DOHH2 (cell line): ENCODE data around the gene EPB41.
A peak's percentile ranks its signal among the peaks of the same experiment; 100 is the strongest.

ENCODE experiments used
- H3F3A ChIP-seq: fragments of 200-600 bp; sonication (generic), shearing (Covaris generic); 2 replicates; pipeline ENCODE4 v1.6.0; 2016; ENCODE audit warnings: antibody characterized with exemption, mild to moderate bottlenecking; ENCODE audit not compliant: control insufficient read depth, insufficient read depth
- H3K27ac ChIP-seq: fragments of 200-600 bp; sonication (generic); 2 replicates; pipeline ENCODE4 v1.5.1; 2014; ENCODE audit warnings: low read depth, mild to moderate bottlenecking, low read length, moderate library complexity
- H3K27me3 ChIP-seq: fragments of 200-600 bp; sonication (generic); 2 replicates; pipeline ENCODE4 v1.6.1; 2014; ENCODE audit warnings: mild to moderate bottlenecking, low read length, mixed read lengths; ENCODE audit not compliant: control insufficient read depth
- H3K36me3 ChIP-seq: fragments of 200-600 bp; sonication (generic); 2 replicates; pipeline ENCODE4 v1.6.1; 2014; ENCODE audit warnings: mild to moderate bottlenecking, low read length, moderate library complexity, mixed read lengths; ENCODE audit not compliant: control insufficient read depth
- H3K4me1 ChIP-seq: fragments of 200-600 bp; sonication (generic); 2 replicates; pipeline ENCODE4 v1.6.1; 2014; ENCODE audit warnings: mild to moderate bottlenecking, low read length, mixed read lengths; ENCODE audit not compliant: control insufficient read depth
- H3K4me2 ChIP-seq: fragments of 200-600 bp; sonication (generic); 2 replicates; pipeline ENCODE4 v1.6.0; 2014; ENCODE audit warnings: mild to moderate bottlenecking, low read length, moderate library complexity
- H3K4me3 ChIP-seq: fragments of 200-600 bp; sonication (generic); 2 replicates; pipeline ENCODE4 v1.5.1; 2014; ENCODE audit warnings: mild to moderate bottlenecking, low read length, mixed read lengths
- H3K79me2 ChIP-seq: fragments of 200-600 bp; sonication (generic); 2 replicates; pipeline ENCODE4 v1.6.1; 2014; ENCODE audit warnings: mild to moderate bottlenecking, low read length, mixed read lengths; ENCODE audit not compliant: control insufficient read depth
- H3K9me2 ChIP-seq: fragments of 200-600 bp; sonication (generic); replicated peaks from 2 replicates; pipeline ENCODE4 v1.6.1; 2014; ENCODE audit warnings: mild to moderate bottlenecking, low read length, mixed read lengths; ENCODE audit not compliant: control insufficient read depth
- H3K9me3 ChIP-seq: fragments of 200-600 bp; sonication (generic); 2 replicates; pipeline ENCODE4 v1.6.1; 2014; ENCODE audit warnings: antibody characterized with exemption, low read length, mixed read lengths; ENCODE audit not compliant: control insufficient read depth, insufficient read depth
- H4K20me1 ChIP-seq: fragments of 200-600 bp; sonication (generic); 2 replicates; pipeline ENCODE4 v1.6.0; 2014; ENCODE audit warnings: low read depth, mild to moderate bottlenecking, antibody characterized with exemption, low read length, moderate library complexity; ENCODE audit not compliant: control insufficient read depth, insufficient read depth
- CTCF ChIP-seq: fragments of 200-600 bp; sonication (generic); IDR thresholded peaks from one replicate; pipeline ENCODE4 v1.5.1; 2014; ENCODE audit warnings: antibody characterized with exemption, mild to moderate bottlenecking, low read depth, low read length; ENCODE audit not compliant: poor library complexity, severe bottlenecking
- EZH2phosphoT487 ChIP-seq: fragments of 200-600 bp; sonication (generic); IDR thresholded peaks from 2 replicates; pipeline ENCODE4 v1.6.1; 2017; ENCODE audit warnings: borderline replicate concordance, mild to moderate bottlenecking, antibody characterized with exemption, low read length, moderate library complexity, mixed read lengths

The EPB41 gene

DNA sequence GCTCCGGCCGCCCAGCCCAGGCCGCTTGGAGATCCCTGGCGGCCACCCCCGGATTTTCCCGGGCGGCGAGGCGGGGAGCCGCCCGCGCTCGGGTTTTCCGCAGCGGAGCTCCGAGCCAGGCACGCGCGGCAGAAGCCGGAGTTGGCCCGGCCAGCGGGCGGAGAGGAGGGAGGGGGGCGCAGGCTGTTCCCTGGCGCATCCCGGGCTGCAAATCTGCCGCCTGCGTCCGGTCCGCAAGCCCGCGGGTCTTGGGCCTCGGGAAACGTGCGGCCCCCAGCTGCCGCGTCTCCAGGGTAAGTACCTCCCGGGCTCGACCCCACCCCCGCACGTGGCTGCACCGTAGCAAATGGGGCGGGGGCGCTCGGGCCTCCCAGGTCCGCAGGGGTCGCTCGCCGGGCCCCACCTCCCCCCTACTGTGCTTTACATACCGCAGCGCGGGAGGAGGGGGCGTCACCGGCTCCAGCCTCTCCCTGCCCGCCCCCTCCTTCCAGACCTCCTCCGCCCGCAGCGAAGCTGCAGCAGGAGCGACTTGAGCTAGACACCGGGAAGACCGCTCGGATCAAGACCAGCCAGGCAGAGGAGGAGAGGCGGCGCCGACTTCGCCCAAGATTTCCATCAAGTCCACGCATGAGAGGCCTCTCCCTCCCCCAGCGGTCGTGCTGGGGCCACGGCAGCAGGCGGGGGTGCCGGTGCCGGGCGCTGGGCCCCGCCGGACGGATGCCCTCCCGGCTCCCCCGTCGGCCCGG lies 207.7 kb downstream of the EPB41 start:
- peak overlapping the region; percentile 19; the same call in 1 of the 2 replicates for H3K4me2 ChIP-seq
- H4K20me1 ChIP-seq: 0 out of 2 replicates have a peak, but pooled peaks cover 5% of the 10 kb centered on the region
- no peaks in the 10 kb centered on the region; the same call in 1 of the 2 replicates for H3K36me3 ChIP-seq
- H3K4me3 ChIP-seq: no peak overlapping the region
- no peak overlapping the region for H3K27ac ChIP-seq
- H3K79me2 ChIP-seq: no peaks in the 10 kb centered on the region
- H3K9me2 ChIP-seq: no peaks in the 10 kb centered on the region
- H3K4me1 ChIP-seq: peaks cover 12% of the 10 kb centered on the region
- H3K27me3 ChIP-seq: peaks cover 41% of the 10 kb centered on the region
- TF ChIP-seq EZH2phosphoT487 (peak; percentile 90; the same call in 1 of the 2 replicates), CTCF (no peak)
- H3F3A ChIP-seq: peaks cover 6% of the 10 kb centered on the region; the same call in 1 of the 2 replicates
- H3K9me3 ChIP-seq: no peaks in the 10 kb centered on the region

- Histone ChIP-seq H3K4me1 (peaks cover 12% of the 10 kb centered on the region), H3K27ac (no peak overlapping the region), H3F3A (peaks cover 6% of the 10 kb centered on the region; the same call in 1 of the 2 replicates), H3K27me3 (peaks cover 44% of the 10 kb centered on the region), H3K4me2 (no peak overlapping the region), H4K20me1 (0 out of 2 replicates have a peak, but pooled peaks cover 5% of the 10 kb centered on the region), H3K9me3 (no peaks in the 10 kb centered on the region), H3K36me3 (no peaks in the 10 kb centered on the region), H3K4me3 (no peak overlapping the region), H3K9me2 (no peaks in the 10 kb centered on the region), H3K79me2 (no peaks in the 10 kb centered on the region)
- TF ChIP-seq EZH2phosphoT487: no peak
- TF ChIP-seq CTCF: no peak
Measured at GRCh38 chr1:29122682-29123052, 208.3 kb downstream of the EPB41 start.

DNA sequence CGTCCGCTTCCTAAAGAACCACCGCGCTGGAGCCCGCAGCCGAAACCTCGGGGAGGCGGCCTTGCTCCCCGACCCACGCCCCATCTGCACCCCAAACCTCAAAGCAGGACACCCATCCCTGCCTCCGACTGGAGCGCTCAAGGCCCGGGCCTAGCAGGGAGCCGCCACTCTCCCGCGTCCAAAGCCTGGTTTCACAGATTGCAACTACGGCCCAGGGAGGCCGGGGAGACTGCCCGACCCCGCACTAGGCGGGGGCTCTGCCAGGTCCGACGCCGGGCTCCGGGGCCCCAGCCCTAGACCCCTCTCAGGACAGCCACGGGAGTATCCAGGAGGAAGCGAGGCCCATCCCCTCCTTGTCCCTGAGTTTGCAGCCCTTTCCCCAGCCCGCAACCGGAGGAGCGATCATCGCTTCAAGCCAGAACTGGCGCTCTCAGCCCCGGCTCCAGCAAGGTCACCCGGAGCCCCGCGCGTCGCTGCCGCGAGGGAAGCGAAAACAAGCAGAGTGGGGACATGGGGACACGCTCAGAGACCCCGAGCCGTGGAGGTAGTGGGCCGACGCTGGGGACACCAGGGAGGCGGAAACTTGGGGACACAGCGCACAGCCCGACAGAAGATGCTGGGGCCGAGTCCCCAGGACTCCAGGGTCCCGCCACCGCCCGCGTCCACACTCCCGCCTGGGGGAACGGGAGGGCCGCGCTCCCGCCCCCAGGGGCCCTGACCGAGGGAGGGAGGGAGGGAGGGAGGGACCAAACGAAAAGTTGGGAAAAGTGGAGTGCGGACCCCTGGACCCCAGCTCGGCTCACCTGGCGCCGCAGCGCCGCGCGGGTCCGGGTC lies 208.9 kb downstream of the EPB41 start:
- TF ChIP-seq EZH2phosphoT487: no peak
- TF ChIP-seq CTCF: no peak
- no peaks in the 10 kb centered on the region for H3K36me3 ChIP-seq
- no peaks in the 10 kb centered on the region for H3K9me2 ChIP-seq
- peaks cover 6% of the 10 kb centered on the region; the same call in 1 of the 2 replicates for H3F3A ChIP-seq
- no peaks in the 10 kb centered on the region for H3K79me2 ChIP-seq
- H3K9me3 ChIP-seq: no peaks in the 10 kb centered on the region
- H3K4me3 ChIP-seq: no peak overlapping the region
- H3K4me1 ChIP-seq: peaks cover 12% of the 10 kb centered on the region
- peaks cover 48% of the 10 kb centered on the region for H3K27me3 ChIP-seq
- 0 out of 2 replicates have a peak, but pooled peaks cover 5% of the 10 kb centered on the region for H4K20me1 ChIP-seq
- no peak overlapping the region for H3K4me2 ChIP-seq
- H3K27ac ChIP-seq: no peak overlapping the region
